ENCODE measurements around the gene TOMM40. TPM values are rescaled to one million over a fixed set of nuclear protein-coding genes. Genes with fewer than 3 reads are reported as not detected.
A peak's percentile ranks its signal among the peaks of the same experiment; 100 is the strongest.

Gene TOMM40
- total RNA-seq = 10 to 100 TPM; 12.8 to 28.8 (median 17.4) TPM
- 10 to 100 TPM; 17.4 to 18.3 TPM for polyA plus RNA-seq

DNA sequence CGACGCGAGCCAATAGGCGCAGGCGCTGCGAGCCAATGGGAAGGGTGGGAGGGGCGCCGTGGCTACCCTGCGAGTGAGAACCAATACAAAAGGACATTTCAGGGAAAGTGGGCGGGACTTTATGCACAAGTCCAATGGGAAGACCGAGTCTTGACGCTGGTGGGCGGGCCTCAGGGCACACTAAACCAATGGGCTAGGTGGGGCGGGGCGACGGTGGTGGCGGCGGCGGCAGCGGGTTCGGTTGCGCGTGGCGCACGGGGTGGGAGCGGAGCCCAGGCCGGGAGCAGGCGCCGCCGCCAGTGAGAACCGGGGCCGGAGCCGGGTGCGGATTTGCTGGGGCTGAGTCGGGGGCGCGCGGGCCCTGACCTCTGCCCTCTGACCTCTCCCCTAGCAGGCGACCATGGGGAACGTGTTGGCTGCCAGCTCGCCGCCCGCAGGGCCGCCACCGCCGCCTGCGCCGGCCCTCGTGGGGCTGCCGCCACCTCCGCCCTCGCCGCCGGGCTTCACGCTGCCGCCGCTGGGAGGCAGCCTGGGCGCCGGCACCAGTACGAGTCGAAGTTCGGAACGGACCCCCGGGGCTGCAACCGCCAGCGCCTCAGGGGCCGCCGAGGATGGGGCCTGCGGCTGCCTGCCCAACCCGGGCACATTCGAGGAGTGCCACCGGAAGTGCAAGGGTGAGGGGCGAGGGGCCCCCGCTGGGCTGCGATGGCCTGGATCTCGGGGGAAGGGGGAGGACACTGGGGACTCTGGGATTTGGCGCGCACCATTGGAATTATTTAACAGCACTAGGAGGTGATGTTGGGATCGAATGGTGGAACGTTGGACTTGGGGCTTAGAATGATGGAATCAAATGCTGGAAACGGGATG is at the start of gene TOMM40:
TOMM40 (plus strand) TSS at position 239 of the 867 bp plus-strand sequence; CDS start at position 401, 162 bp downstream.
- no peaks in the 10 kb centered on the region for H3K9me3 ChIP-seq
- TF ChIP-seq, protein P1, sequence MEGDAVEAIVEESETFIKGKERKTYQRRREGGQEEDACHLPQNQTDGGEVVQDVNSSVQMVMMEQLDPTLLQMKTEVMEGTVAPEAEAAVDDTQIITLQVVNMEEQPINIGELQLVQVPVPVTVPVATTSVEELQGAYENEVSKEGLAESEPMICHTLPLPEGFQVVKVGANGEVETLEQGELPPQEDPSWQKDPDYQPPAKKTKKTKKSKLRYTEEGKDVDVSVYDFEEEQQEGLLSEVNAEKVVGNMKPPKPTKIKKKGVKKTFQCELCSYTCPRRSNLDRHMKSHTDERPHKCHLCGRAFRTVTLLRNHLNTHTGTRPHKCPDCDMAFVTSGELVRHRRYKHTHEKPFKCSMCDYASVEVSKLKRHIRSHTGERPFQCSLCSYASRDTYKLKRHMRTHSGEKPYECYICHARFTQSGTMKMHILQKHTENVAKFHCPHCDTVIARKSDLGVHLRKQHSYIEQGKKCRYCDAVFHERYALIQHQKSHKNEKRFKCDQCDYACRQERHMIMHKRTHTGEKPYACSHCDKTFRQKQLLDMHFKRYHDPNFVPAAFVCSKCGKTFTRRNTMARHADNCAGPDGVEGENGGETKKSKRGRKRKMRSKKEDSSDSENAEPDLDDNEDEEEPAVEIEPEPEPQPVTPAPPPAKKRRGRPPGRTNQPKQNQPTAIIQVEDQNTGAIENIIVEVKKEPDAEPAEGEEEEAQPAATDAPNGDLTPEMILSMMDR (IDR thresholded peaks at IDR 0.05) = no peak
- DNase-seq (peak in 3 of 6 donors; percentile 100), FAIRE-seq (no peak), ATAC-seq (no peak)
- H3K4me1 ChIP-seq = peaks cover 6 to 14% (median 10%) of the 10 kb centered on the region in 3 donors
- peak within 1 kb of the TSS; percentile 88 to 99 (median 94) for H3K4me3 ChIP-seq
- H3K27me3 ChIP-seq = no peaks in the 10 kb centered on the region
- peaks cover 0 to 19% (median 6%) of the 10 kb centered on the region in 3 donors for H3K36me3 ChIP-seq
- peak within 1 kb of the TSS; percentile 89 to 94 (median 93) for H3K27ac ChIP-seq
- intact Hi-C loops (cut with DNase I) = no loop called here
- WGBS, 2 donors = 0 to 1% methylated on average over 75 to 81 of the region's 81 CpGs

GRCh38 chr19:44845286-44845611 is 45.8 kb upstream of the TOMM40 start:
- TF ChIP-seq, protein P1 (IDR thresholded peaks at IDR 0.05) = no peak
- FAIRE-seq (no peak), ATAC-seq (no peak), DNase-seq (peak in 3 of 6 donors; percentile 59 to 67 (median 61))
- Histone ChIP-seq H3K36me3 (no peaks in the 10 kb centered on the region), H3K4me3 (peak overlapping the region in 2 of 4 donors; percentile 39 to 55), H3K4me1 (peaks cover 0 to 7% (median 6%) of the 10 kb centered on the region in 3 donors), H3K9me3 (no peaks in the 10 kb centered on the region), H3K27ac (peak overlapping the region in 3 of 4 donors; percentile 72 to 86 (median 82)), H3K27me3 (no peaks in the 10 kb centered on the region)
- WGBS, 2 donors = 10 to 14% methylated on average over 12 of the region's 12 CpGs
- intact Hi-C loops (cut with DNase I) = no loop called here

- 0 to 1% methylated on average over 57 to 67 of the region's 67 CpGs for WGBS, 2 donors
- H3K4me3 ChIP-seq = peak within 1 kb of the TSS; percentile 92 to 97 (median 92)
- peak; percentile 76 to 86 (median 80) for ATAC-seq
- peak; percentile 99 to 100 (median 100) for DNase-seq
- peak within 1 kb of the TSS; percentile 92 to 99 (median 97) for H3K27ac ChIP-seq
- no peaks in the 10 kb centered on the region for H3K27me3 ChIP-seq
- H3K36me3 ChIP-seq = no peaks in the 10 kb centered on the region
- TF ChIP-seq, protein P1 (IDR thresholded peaks at IDR 0.05) = peak in 3 of 4 donors; percentile 32 to 47 (median 32)
- peaks cover 0 to 7% (median 6%) of the 10 kb centered on the region in 3 donors for H3K4me1 ChIP-seq
- intact Hi-C loops (cut with DNase I) = no loop called here
- no peaks in the 10 kb centered on the region for H3K9me3 ChIP-seq
- FAIRE-seq = peak; percentile 29
Observed at GRCh38 chr19:44845612-44846454, 45.2 kb upstream of the TOMM40 start, which contains the start of gene NECTIN2. TSS of gene NECTIN2 (plus strand) at chr19:44846297. CDS start at chr19:44846526, 229 bp downstream.

DNA sequence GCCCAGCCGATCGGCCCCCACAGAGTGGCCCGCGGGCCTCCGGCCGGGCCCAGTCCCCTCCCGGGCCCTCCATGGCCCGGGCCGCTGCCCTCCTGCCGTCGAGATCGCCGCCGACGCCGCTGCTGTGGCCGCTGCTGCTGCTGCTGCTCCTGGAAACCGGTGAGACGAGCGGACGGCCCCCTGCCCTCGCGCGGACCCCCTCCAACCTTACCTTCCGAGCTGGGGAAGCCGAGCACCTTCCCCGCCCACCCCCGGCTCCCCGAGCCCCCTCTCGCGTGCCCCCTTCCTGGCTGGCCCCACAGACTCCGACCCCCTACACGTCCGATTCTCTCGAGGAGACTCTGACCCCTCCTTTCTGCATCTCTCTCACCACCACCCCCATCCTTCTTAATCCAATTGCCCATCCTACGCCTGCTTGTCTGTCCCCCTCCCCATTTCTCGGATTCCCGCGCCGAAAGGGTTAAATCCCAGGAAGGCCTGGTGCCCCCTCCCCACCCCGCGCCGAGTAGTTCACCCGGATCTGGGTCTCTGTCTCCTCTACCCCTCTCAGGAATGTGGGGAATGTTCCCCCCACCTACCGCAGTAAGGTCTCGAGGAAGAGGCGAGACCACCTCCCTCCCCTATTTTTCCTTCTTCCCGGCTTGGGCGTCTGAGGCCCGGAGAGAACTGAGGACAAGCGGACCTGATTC is 44.5 kb upstream of the TOMM40 start:
- no peaks in the 10 kb centered on the region for H3K36me3 ChIP-seq
- no peak for FAIRE-seq
- TF ChIP-seq, protein P1 (IDR thresholded peaks at IDR 0.05) = no peak
- peak overlapping the region; percentile 92 to 97 (median 92) for H3K4me3 ChIP-seq
- peaks cover 0 to 7% (median 6%) of the 10 kb centered on the region in 3 donors for H3K4me1 ChIP-seq
- intact Hi-C loops (cut with DNase I) = no loop called here
- ATAC-seq = no peak
- H3K27me3 ChIP-seq = no peaks in the 10 kb centered on the region
- 1% methylated on average over 33 to 51 of the region's 51 CpGs for WGBS, 2 donors
- DNase-seq = peak; percentile 57 to 79 (median 69)
- H3K9me3 ChIP-seq = no peaks in the 10 kb centered on the region
- H3K27ac ChIP-seq = peak overlapping the region; percentile 92 to 99 (median 97)
